Left ventricle myocardium inferior (tissue), 1 donor: ENCODE measurements around the gene ZBTB8B. TPM values are rescaled to one million over a fixed set of nuclear protein-coding genes. Genes with fewer than 3 reads are reported as not detected.
"Not testable (repeated sequence)": the region's sequence is repeated elsewhere in the genome, so short reads cannot be mapped to it uniquely, and the experiment has no call there.

Experiments used
- DNase-seq: peaks from one replicate; pipeline ENCODE4 v3.0.0-alpha.2; 2020
- H3K27ac ChIP-seq: fragments of 200-600 bp; replicated peaks from 2 replicates; pipeline ENCODE4 v1.8.0; 2021
- H3K27me3 ChIP-seq: fragments of 200-600 bp; 2 replicates; pipeline ENCODE4 v1.8.0; 2021; ENCODE audit warnings: low read depth
- H3K36me3 ChIP-seq: fragments of 200-600 bp; 2 replicates; pipeline ENCODE4 v1.8.0; 2021
- H3K4me1 ChIP-seq: fragments of 200-600 bp; 2 replicates; pipeline ENCODE4 v1.8.0; 2021
- H3K4me3 ChIP-seq: fragments of 200-600 bp; 2 replicates; pipeline ENCODE4 v1.8.0; 2021; ENCODE audit warnings: mild to moderate bottlenecking, moderate library complexity
- H3K9me3 ChIP-seq: fragments of 200-600 bp; replicated peaks from 2 replicates; pipeline ENCODE4 v1.8.0; 2021
- intact Hi-C: fragments of 100-400 bp; cut with micrococcal nuclease; formaldehyde crosslinking; loops from one replicate; pipeline ENCODE4 v1.11.0; 2022
- total RNA-seq: library from RNA; stranded (reverse); fragmentation: NEBNext Ultra II Directional; extraction: Animal tissue kit (Norgen Biotek cat#: 25700); gene quantifications from one replicate; pipeline ENCODE4 v1.2.1, GENCODE V29; 2021
- TF ChIP-seq, protein P1 (sequence below): fragments of 200-600 bp; IDR thresholded peaks from 2 replicates; pipeline ENCODE4 v1.8.0; 2021; ENCODE audit warnings: antibody characterized with exemption, mild to moderate bottlenecking, borderline replicate concordance
- donor health status: DM: no; HTN: yes; CAD: no; lungs with severe emphysema.

The ZBTB8B gene
- total RNA-seq, 1 donor from 2014 or later: 0.03 TPM

DNA sequence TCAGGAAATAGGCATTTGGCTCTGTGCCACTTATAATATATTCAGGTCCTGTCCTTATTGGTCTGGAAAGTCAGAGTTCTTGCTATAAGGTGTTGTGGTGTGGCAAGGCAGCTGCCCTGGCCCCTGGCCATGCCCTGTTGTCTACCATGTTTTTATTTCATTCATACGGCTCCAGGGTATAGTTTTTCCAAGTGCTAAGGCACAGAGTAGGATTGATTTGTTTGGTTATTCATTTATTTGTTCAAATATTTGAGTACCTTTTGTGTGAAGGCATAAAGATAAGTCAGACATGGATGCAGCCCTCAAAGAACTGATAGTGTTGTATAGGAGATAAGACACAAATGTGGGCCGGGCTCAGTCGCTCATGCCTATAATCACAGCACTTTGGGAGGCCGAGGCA lies 10.1 kb downstream of the ZBTB8B start:
- no peaks in the 10 kb centered on the region for H3K9me3 ChIP-seq
- TF ChIP-seq, protein P1, sequence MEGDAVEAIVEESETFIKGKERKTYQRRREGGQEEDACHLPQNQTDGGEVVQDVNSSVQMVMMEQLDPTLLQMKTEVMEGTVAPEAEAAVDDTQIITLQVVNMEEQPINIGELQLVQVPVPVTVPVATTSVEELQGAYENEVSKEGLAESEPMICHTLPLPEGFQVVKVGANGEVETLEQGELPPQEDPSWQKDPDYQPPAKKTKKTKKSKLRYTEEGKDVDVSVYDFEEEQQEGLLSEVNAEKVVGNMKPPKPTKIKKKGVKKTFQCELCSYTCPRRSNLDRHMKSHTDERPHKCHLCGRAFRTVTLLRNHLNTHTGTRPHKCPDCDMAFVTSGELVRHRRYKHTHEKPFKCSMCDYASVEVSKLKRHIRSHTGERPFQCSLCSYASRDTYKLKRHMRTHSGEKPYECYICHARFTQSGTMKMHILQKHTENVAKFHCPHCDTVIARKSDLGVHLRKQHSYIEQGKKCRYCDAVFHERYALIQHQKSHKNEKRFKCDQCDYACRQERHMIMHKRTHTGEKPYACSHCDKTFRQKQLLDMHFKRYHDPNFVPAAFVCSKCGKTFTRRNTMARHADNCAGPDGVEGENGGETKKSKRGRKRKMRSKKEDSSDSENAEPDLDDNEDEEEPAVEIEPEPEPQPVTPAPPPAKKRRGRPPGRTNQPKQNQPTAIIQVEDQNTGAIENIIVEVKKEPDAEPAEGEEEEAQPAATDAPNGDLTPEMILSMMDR: no peak
- no peak overlapping the region for H3K27ac ChIP-seq
- no peak overlapping the region for H3K4me3 ChIP-seq
- H3K4me1 ChIP-seq: no peaks in the 10 kb centered on the region
- intact Hi-C loops: no loop called here
- H3K36me3 ChIP-seq: no peaks in the 10 kb centered on the region
- no peak for DNase-seq
- peaks cover 30% of the 10 kb centered on the region for H3K27me3 ChIP-seq

DNA sequence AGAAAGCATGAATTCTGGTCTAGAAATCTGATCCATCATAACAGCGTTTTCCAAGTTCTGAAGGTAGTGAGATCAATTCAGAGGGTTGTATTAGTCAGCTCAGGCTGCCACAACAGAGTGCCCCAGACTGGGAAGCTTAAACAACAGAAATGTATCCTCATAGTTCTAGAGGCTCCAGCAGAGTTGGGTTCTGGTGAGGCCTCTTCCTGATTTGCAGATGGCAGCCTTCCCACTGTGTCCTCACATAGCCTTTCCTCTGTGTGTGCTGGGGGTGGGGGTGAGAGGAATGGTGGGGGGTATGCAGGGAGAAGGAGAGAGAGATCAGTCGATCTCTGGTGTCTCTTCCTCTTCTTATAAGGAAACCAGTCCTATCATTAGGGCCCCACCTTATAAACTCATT lies 15.1 kb downstream of the ZBTB8B start:
- intact Hi-C loops: no loop called here
- no peaks in the 10 kb centered on the region for H3K36me3 ChIP-seq
- TF ChIP-seq, protein P1: no peak

DNA sequence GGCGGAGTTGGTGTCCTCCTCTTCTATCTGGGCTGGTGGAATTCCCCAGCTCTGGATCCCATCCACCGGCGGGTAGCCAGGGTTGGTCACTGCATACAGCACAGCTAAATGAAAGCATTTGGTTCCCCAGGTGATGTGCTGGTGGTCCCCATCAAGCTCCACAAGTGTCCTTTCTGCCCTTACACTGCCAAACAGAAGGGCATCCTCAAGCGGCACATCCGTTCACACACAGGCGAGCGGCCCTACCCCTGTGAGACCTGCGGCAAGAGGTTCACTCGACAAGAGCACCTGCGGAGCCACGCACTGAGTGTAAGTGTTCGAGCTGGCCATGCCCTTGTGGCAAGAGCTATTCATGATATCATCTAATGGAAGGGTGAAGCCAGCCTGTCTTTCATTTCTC lies 15.9 kb downstream of the ZBTB8B start:
- no peaks in the 10 kb centered on the region for H3K9me3 ChIP-seq
- intact Hi-C loops: no loop called here
- TF ChIP-seq, protein P1: no peak
- H3K27ac ChIP-seq: no peak overlapping the region
- no peak overlapping the region for H3K4me3 ChIP-seq
- peaks cover 5% of the 10 kb centered on the region for H3K27me3 ChIP-seq
- no peaks in the 10 kb centered on the region for H3K4me1 ChIP-seq
- H3K36me3 ChIP-seq: no peaks in the 10 kb centered on the region
- DNase-seq: no peak

More for the DNA sequence above, 15.1 kb downstream of the ZBTB8B start:
- H3K9me3 ChIP-seq: no peaks in the 10 kb centered on the region
- no peaks in the 10 kb centered on the region for H3K4me1 ChIP-seq
- H3K27ac ChIP-seq: no peak overlapping the region
- H3K4me3 ChIP-seq: no peak overlapping the region
- peaks cover 5% of the 10 kb centered on the region for H3K27me3 ChIP-seq
- DNase-seq: no peak

DNA sequence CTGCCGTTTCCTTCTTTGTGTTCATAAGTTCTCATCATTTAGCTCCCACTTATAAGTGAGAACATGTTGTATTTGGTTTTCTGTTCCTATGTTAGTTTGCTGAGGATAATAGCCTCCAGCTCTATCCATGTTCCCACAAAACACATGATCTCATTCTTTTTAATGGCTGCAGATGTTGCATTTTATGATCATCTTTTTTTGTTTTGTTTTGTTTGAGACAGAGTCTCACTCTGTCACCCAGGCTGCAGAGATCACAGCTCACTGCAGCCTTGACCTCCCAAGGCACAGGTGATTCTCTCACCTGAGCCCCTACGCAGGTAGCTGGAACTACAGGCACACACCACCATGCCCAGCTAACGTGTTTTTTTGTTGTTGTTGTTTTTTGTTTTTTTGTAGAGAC lies 16.9 kb downstream of the ZBTB8B start:
- H3K9me3 ChIP-seq, intact Hi-C loops, H3K4me1 ChIP-seq, H3K4me3 ChIP-seq, DNase-seq, H3K27me3 ChIP-seq, H3K27ac ChIP-seq, H3K36me3 ChIP-seq: not testable (repeated sequence)

DNA sequence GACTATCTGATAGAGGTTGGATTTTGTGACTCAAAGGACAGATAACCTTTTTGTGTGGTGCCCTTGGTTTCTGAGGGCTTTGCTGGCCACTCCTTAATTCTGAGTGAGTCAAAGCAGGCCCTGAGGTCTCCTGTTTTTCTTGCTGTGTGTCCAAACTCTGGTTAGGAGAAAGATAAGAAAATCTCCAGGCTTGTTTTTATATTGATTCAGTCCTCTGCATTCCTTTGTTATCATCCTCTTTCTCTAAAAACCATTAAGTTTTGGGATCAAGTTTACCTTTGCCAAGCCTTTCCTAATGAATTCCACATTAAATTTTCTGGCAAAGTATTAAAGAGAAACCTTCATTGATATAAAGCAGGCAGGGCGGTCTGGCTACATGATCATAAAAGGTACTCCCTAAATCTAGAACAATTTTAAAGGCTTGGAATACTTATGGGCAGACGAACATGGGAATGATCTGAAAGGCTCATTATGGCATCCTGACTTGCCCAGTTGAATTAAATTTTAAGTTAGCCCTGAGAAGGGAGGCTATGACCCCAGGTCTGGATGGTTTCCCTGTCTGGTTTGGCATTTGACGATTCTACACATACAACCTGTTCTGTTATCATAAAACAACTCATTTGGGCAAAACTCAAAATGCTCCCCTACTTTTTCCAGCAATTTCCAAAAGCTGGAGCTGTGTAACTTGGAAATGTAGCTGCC lies 20.8 kb downstream of the ZBTB8B start:
- no peak for DNase-seq
- TF ChIP-seq, protein P1: no peak
- H3K9me3 ChIP-seq: no peaks in the 10 kb centered on the region
- peaks cover 5% of the 10 kb centered on the region for H3K27me3 ChIP-seq
- no peak overlapping the region for H3K27ac ChIP-seq
- H3K4me1 ChIP-seq: no peaks in the 10 kb centered on the region
- no peaks in the 10 kb centered on the region for H3K36me3 ChIP-seq
- H3K4me3 ChIP-seq: no peak overlapping the region
- intact Hi-C loops: no loop called here

DNA sequence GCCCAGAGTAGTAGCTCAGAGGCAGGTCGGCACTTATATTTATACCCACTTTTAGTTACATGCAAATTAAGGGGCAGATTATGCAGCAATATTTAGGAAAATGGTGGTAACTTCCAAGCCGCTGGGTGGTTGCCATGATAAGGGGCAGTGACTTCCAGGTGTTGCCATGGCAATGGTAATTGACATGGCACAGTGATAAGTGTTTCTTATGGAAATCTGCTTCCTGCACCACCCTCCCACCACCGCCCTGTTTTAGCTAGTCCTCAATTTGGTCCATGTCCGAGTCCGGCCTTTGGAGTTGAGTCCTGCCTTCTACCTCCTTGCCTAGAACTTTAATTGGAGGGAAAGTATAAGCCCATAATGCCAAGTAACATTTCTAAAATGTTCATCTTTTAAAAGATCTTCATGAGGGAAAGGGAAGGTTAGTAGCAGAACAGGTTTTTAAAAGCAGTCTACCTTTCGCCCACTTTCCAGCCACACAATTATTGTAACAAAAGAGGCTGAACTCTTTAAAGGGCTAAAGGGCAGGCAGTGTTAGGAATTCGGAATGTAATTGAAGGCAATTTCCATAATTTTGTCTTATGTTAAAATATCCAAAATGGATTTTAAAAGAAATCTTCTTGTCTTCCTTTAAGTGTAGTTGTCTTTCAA lies 21.7 kb downstream of the ZBTB8B start:
- Histone ChIP-seq H3K27ac (no peak overlapping the region), H3K4me1 (no peaks in the 10 kb centered on the region), H3K4me3 (no peak overlapping the region), H3K27me3 (no peaks in the 10 kb centered on the region), H3K9me3 (no peaks in the 10 kb centered on the region), H3K36me3 (no peaks in the 10 kb centered on the region)
- TF ChIP-seq, protein P1: no peak
- intact Hi-C loops: no loop called here
- DNase-seq: no peak
